ENCODE measurements around the gene ARV1. TPM values are rescaled to one million over a fixed set of nuclear protein-coding genes. Genes with fewer than 3 reads are reported as not detected.
A peak's percentile ranks its signal among the peaks of the same experiment; 100 is the strongest.
"Not testable (repeated sequence)": the region's sequence is repeated elsewhere in the genome, so short reads cannot be mapped to it uniquely, and the experiment has no call there.

Gene ARV1
- total RNA-seq, 6 experiments from 2014 or later: 20.0 to 26.8 (median 22.1) TPM

- H3K27me3 Mint-ChIP-seq (ENCODE audit: insufficient read depth): peaks cover 9% of the 10 kb centered on the region
- H3K9me3 Mint-ChIP-seq: peaks cover 3% of the 10 kb centered on the region; the same call in 1 of the 2 replicates
- H3K36me3 Mint-ChIP-seq (ENCODE audit: low read depth): peaks cover 4% of the 10 kb centered on the region; the same call in 1 of the 2 replicates
- 0 out of 2 replicates have a peak, but pooled peaks cover 6% of the 10 kb centered on the region for H3K4me1 Mint-ChIP-seq (ENCODE audit: low read depth)
- no peak for DNase-seq
- peak overlapping the region; percentile 58 for H3K4me3 Mint-ChIP-seq
- TF ChIP-seq CTCF (IDR thresholded peaks at IDR 0.05): no peak
- H3K27ac Mint-ChIP-seq: no peak overlapping the region
Observed at GRCh38 chr1:231040800-231041718, 62.2 kb downstream of the ARV1 start.

GRCh38 chr1:231041719-231042261, 62.9 kb downstream of the ARV1 start:
- Mint-ChIP-seq H3K27ac (no peak overlapping the region), H3K9me3 (peaks cover 3% of the 10 kb centered on the region; the same call in 1 of the 2 replicates)

GRCh38 chr1:231044588-231044987, 65.7 kb downstream of the ARV1 start:
- H3K27me3 Mint-ChIP-seq (ENCODE audit: insufficient read depth): peaks cover 20% of the 10 kb centered on the region
- H3K4me1 Mint-ChIP-seq (ENCODE audit: low read depth): 0 out of 2 replicates have a peak, but pooled peaks cover 6% of the 10 kb centered on the region
- H3K9me3 Mint-ChIP-seq: peaks cover 3% of the 10 kb centered on the region; the same call in 1 of the 2 replicates
- peaks cover 4% of the 10 kb centered on the region; the same call in 1 of the 2 replicates for H3K36me3 Mint-ChIP-seq (ENCODE audit: low read depth)
- TF ChIP-seq CTCF (IDR thresholded peaks at IDR 0.05): no peak
- no peak overlapping the region for H3K27ac Mint-ChIP-seq
- no peak for DNase-seq
- H3K4me3 Mint-ChIP-seq: no peak overlapping the region

More at GRCh38 chr1:231041719-231042261, 62.9 kb downstream of the ARV1 start:
- DNase-seq: no peak
- Mint-ChIP-seq H3K27me3 (ENCODE audit: insufficient read depth) (peaks cover 11% of the 10 kb centered on the region), H3K4me3 (no peak overlapping the region), H3K4me1 (ENCODE audit: low read depth) (0 out of 2 replicates have a peak, but pooled peaks cover 6% of the 10 kb centered on the region), H3K36me3 (ENCODE audit: low read depth) (peaks cover 4% of the 10 kb centered on the region; the same call in 1 of the 2 replicates)
- no peak for TF ChIP-seq CTCF (IDR thresholded peaks at IDR 0.05)

- Mint-ChIP-seq H3K36me3 (ENCODE audit: low read depth) (peaks cover 4% of the 10 kb centered on the region; the same call in 1 of the 2 replicates), H3K4me1 (ENCODE audit: low read depth) (0 out of 2 replicates have a peak, but pooled peaks cover 6% of the 10 kb centered on the region), H3K27ac (no peak overlapping the region), H3K27me3 (ENCODE audit: insufficient read depth) (peaks cover 20% of the 10 kb centered on the region), H3K4me3 (no peak overlapping the region), H3K9me3 (peaks cover 3% of the 10 kb centered on the region; the same call in 1 of the 2 replicates)
- DNase-seq: no peak
- TF ChIP-seq CTCF (IDR thresholded peaks at IDR 0.05): peak; percentile 21; the same call in 1 of the 2 replicates
Observed at GRCh38 chr1:231045286-231045685, 66.4 kb downstream of the ARV1 start.

GRCh38 chr1:231045921-231046729, 67.2 kb downstream of the ARV1 start:
- DNase-seq; H3K9me3 Mint-ChIP-seq; H3K27ac Mint-ChIP-seq; H3K4me1 Mint-ChIP-seq (ENCODE audit: low read depth); H3K4me3 Mint-ChIP-seq; H3K36me3 Mint-ChIP-seq (ENCODE audit: low read depth): not testable (repeated sequence)
- peaks cover 20% of the 10 kb centered on the region for H3K27me3 Mint-ChIP-seq (ENCODE audit: insufficient read depth)

Measured in HFFc6 (cell line).